NCI-H2107 treated with DMSO at 0.1 percent for 48 hours (cell line): Measurements from ENCODE around the gene PSMC3.

Experiments
- DNase-seq: peaks from one replicate; lab custom pipeline; 2025; ENCODE audit not compliant: unreplicated experiment; lab: John Stamatoyannopoulos, UW

Gene PSMC3

GRCh38 chr11:47395223-47396048, 30.8 kb downstream of the PSMC3 start:
- DNase-seq, result no peak

- no peak for DNase-seq
Observed at GRCh38 chr11:47394322-47395222, 31.7 kb downstream of the PSMC3 start.

GRCh38 chr11:47394050-47394321, 32.3 kb downstream of the PSMC3 start:
- no peak for DNase-seq

GRCh38 chr11:47393163-47394049, 32.8 kb downstream of the PSMC3 start:
- DNase-seq, result no peak

GRCh38 chr11:47392546-47393162, 33.6 kb downstream of the PSMC3 start:
- no peak for DNase-seq

- no peak for DNase-seq
Observed at GRCh38 chr11:47391711-47392432, 34.4 kb downstream of the PSMC3 start.

GRCh38 chr11:47391077-47391583, 35.1 kb downstream of the PSMC3 start:
- DNase-seq, result no peak

GRCh38 chr11:47390422-47390760, 35.8 kb downstream of the PSMC3 start:
- no peak for DNase-seq

- no peak for DNase-seq
Observed at GRCh38 chr11:47389577-47390421, 36.4 kb downstream of the PSMC3 start.

- DNase-seq, result no peak
Observed at GRCh38 chr11:47388697-47389576, 37.3 kb downstream of the PSMC3 start.

GRCh38 chr11:47387944-47388696, 38.1 kb downstream of the PSMC3 start:
- DNase-seq, result no peak

GRCh38 chr11:47384498-47384897, 41.7 kb downstream of the PSMC3 start:
- no peak for DNase-seq

- no peak for DNase-seq
Observed at GRCh38 chr11:47383071-47383470, 43.2 kb downstream of the PSMC3 start.

- no peak for DNase-seq
Observed at GRCh38 chr11:47380078-47380477, 46.2 kb downstream of the PSMC3 start.

- DNase-seq, result no peak
Observed at GRCh38 chr11:47379317-47379716, 46.9 kb downstream of the PSMC3 start.

- no peak for DNase-seq
Observed at GRCh38 chr11:47378836-47379170, 47.4 kb downstream of the PSMC3 start.

GRCh38 chr11:47378010-47378835, 48.0 kb downstream of the PSMC3 start, which contains the start of gene SPI1:
TSS of gene SPI1 (minus strand) at chr11:47378547. CDS start at chr11:47378353, 194 bp downstream.
- DNase-seq, result no peak
